HG02943 (cell line): ENCODE data around the gene AREL1.

Source experiments
- ATAC-seq: cut with Tn5 transposase; IDR thresholded peaks from one replicate; pipeline ENCODE4 v1.9.1; 2021; ENCODE audit warnings: mild to moderate bottlenecking, low read depth, moderate library complexity; ENCODE audit not compliant: unreplicated experiment

The AREL1 gene

DNA sequence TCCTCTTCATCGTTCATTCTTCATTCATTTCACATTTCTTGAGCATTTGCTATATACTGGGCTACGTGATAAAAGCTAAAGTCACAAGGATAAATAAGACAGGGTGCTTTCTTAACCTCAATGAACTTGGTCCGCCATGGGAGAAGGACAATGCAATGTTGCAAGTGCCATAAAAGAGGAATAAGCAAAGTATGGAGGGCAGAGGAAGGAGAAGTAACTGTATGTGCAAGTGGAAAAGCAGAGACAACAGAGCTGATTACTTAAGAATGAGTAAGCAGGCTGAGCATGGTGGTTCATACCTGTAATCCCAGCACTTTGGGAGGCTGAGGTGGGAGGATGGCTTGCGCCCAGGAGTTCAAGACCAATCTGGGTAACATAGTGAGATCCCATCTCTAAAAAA, 14.4 kb downstream of the AREL1 start:
- ATAC-seq = no peak

- no peak for ATAC-seq
Observed at GRCh38 chr14:74697976-74698375, 14.9 kb downstream of the AREL1 start.

DNA sequence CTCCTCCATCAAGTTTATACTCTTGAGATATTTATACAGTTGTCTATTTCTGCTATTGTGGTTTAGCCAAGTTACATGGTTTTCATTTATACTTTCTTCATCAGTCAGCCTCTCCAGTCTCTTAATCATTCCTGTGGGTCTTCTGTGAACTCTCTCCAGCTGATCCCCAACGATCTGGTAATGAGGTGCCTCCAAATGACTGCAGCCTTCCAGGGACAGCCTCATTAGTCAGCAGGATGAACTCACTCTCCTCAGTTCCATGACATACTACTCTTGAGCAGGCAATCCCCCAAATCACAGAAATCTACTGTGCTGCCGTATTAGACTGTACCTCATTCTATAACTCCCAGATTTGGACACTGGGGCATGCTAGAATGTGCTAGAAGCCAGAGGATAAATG, 15.3 kb downstream of the AREL1 start:
- no peak for ATAC-seq

DNA sequence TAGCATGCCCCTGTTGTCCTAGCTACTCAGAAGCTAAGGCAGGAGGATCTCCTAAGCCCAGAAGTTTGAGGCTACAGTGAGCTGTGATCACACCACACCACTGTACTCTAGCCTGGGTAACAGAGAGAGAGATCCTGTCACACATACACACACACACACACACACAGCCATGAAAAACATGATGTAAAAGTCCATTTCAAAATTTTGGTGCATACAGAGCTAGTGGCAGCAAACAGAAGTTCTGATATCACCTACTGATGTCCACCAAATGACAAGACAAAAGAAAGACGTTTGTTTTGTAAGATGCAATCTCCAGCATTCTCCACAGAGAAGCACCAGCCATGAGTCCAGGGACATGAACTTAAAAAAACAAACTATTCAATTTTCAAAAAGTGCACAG, 15.9 kb downstream of the AREL1 start:
- no peak for ATAC-seq

DNA sequence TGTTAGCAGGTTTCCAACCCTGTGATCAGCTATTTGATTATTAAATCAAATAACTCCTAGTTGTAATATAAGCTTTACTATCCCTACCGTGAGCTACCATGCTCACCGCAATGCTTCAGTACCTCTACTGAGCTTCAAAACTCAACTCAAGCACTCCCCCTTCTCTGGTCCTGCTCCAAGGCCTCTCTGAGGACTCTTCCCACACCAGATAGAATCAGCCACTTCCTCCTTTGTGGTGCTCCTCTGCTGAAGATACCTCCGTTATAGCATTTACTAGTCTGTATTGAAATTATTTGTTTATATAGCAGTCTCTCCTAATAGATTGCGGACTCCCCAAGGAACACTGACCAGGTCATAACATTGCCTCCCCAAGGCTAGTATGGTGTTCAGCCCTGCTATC, 17.5 kb downstream of the AREL1 start:
- no peak for ATAC-seq

- no peak for ATAC-seq
Observed at GRCh38 chr14:74693191-74693590, 19.7 kb downstream of the AREL1 start.

DNA sequence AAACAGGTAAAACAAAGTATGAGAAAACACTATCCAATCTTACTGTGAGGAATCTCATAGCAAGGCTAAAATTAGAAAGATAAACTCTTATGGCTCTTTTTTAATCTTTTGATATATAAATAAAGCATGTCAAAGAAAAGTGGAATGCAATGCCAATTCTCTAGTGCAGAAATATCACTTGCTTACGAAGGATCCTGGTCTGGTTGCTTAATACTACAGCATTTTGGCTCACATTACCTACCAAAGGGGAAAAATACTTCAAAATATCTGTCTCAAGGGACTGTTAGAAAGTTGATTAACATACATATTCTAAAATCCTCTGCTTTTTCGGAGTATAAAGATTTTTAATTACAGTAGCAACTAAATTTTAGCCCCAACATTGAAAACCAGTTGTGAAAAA, 21.4 kb downstream of the AREL1 start:
- ATAC-seq = no peak

DNA sequence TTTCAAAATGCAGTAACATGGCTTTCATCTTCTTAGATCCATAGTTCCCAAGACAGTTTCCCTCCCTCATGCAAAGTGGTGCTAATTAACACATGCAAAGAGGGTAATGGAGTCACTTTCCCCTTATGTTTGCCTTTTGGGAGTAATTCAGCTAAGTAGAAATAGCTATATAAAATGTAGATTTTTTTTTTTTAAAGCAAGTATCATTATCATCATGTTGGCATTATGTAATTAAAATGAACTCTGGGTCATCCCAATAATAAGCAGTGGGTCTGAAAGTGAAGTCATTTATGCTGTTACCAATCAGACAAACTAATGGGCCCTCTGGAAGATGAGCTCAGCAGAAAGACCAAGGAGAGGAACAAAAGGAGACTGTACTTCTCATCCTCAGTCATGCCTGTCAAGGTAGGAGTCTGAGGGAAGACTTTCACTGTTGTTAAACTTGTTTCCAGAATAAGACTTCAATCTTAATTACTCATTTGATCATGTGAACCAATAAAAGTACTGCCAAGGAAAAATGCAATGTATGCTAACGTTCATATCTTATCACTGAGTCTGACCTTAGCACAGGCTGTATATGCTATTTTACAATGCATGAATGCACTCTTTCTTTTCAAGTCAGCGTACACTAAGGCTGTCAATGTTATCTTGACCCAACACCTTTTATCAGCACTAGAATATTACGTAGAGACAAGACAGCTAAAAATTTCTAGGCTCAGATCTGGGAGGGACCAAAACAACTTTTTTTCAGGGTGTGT, 26.8 kb downstream of the AREL1 start:
- ATAC-seq = no peak

GRCh38 chr14:74685056-74685455, 27.8 kb downstream of the AREL1 start:
- ATAC-seq = no peak

GRCh38 chr14:74684434-74684833, 28.4 kb downstream of the AREL1 start:
- ATAC-seq = no peak

DNA sequence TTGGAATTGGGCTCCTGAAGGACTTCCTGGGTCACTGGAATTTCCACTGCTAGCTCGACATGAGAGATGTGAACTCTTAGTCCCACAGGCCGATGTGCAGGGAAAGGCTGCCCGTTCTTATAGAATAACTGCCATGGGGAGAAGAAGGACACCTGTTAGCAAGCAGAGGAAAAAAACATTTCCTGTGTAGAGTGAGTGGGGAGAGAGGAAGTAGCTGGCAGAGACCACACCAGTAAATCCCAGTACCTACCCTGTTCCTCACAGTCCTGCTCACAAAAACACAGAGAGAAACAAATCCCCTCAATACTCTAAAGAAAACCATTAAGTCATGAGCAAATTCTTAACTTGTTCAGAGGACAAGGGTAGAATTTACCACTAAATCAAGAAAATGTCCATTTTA, 29.5 kb downstream of the AREL1 start:
- no peak for ATAC-seq

GRCh38 chr14:74682169-74682952, 30.5 kb downstream of the AREL1 start:
- ATAC-seq = no peak

- ATAC-seq = no peak
Observed at GRCh38 chr14:74675219-74675618, 37.7 kb downstream of the AREL1 start.

GRCh38 chr14:74673768-74674167, 39.1 kb downstream of the AREL1 start:
- ATAC-seq = no peak

DNA sequence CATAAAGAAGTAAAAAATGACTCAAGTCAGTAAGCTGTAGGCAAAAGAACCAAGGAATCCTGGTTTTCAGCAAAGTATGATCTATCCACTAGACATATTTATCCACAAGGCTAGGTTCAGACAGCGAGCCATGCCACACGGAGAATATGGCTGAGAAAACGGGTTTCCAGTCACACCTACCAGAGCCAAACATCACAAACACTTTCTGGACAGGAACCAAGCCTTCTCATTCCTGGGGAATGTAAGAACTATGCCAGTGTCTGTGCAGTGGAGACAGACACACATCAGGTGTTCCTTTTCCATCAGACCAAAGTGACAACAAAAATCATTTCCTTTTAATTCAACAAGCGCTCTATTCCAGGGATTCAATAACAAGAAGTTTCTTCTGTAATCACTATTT, 41.1 kb downstream of the AREL1 start:
- ATAC-seq = no peak

DNA sequence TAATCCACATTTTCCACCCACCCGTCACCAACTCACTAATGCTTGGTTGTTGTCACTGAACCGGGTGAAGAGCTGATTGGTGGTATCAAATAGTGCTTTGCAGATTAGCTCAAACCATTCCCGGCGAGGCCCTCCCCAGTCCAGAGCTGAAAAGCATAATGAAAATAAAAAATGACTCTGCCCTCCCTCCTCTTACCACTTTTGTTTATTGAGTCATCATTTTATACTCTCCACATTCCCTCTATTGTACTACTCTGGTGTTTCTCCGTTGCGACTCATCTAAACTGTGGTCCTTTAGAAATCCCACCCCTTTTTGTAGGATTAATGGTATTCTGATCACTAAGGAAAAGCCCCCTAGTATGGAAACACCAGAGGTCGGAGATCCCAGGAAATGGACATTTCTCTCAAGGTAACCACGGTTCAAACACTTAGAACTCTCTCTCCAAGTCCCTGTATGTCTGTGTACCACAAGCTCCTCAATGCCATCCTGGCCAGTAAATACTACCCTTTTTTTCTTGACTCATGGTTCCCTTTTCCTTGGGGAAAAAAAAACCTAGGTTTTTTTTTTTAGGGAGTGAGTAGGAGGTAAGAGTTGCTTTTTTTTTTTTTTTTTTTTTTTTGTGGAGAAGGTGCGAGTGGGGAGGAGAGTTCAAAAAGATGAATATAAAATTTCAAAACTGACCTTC, 42.0 kb downstream of the AREL1 start:
- ATAC-seq = no peak

GRCh38 chr14:74669846-74670245, 43.0 kb downstream of the AREL1 start:
- ATAC-seq = no peak

DNA sequence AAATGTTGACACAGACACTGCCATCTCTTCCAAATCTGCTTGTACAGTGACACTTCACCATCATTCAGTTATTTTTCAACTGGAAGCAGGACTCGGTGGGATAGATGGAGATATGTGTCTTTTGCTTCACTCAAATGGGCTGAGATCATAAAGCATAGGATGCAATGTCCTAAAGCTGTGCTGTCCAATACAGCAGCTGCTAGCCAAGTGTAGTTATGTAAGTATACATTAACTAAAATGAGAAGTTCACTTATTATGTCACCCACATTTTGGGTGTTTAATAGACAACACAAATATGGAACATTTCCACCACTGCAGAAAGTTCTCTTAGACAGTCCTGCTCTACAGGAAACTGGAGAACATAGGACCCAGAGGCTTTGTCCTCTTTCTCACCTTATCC, 43.6 kb downstream of the AREL1 start:
- no peak for ATAC-seq

DNA sequence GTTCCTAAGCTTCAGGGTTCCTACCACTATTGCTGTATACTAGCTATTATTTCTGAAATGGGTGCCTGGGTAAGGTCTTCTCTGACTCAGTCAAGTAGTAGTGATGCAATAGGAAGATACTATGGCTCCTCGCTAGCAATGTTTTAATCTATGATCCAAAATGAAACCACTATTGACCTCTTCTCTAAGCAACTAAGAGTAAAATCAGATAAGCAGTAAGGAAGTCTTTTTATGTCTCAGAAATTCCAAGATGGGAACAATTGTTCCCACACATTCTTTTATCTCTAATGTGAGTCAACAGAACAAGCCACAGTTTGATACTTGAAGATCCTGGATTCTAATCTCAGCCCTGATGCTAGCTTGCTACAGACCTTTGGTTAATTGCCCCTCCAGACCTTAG, 45.1 kb downstream of the AREL1 start:
- ATAC-seq = no peak

DNA sequence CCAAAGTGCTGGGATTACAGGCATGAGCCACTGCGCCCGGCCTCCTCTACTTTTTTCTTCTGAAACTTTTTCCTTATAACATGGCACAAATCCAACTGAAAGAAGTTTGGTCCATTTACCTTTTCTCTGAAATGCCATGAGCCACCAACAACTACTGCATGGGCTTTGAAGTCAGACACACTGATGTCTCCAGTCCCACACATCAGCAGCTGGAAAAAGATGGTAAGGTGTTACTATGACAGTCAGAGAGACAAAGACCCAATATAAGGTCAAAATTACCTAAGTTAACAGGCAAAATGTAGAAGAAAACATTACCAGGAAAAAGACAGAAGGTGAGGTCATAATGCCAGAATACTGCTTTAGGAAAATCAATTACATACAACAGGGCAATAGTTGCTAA, 48.2 kb downstream of the AREL1 start:
- ATAC-seq = no peak

DNA sequence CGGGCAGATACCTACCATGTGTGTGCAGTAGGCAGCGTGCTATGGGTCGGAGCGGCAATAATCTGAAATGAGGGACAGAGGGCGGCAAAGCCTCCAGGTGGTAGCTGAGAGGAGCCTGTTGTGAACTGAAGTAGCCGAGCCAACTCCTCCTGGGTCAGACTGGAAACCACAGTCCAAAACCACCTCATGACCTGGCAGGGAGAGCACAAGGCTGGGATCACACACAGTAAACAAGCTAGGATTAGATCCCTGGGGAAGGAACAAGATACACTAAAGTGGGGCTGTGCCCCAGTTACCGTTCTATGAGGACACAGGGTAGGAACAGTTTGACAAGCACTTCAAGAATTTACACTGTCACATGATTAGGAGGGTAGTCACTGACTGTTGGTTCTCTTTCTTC, 49.0 kb downstream of the AREL1 start:
- no peak for ATAC-seq
